IMR-90 (cell line): ENCODE measurements around the gene MRPL17. TPM values are rescaled to one million over a fixed set of nuclear protein-coding genes. Genes with fewer than 3 reads are reported as not detected.

Experiments used
- ATAC-seq: fragments of 200-7000 bp; cut with Tn5 transposase; 2 replicates; pipeline ENCODE4 v1.9.1; 2020; ENCODE audit warnings: low read depth, mild to moderate bottlenecking, moderate library complexity
- BruUV-seq: library from RNA; stranded (reverse); fragments of 400-500 nt; replicated peaks from 2 replicates; lab custom pipeline; 2021; lab: Mats Ljungman, UMichigan
- CTCF ChIA-PET: fragments of 300-600 bp; formaldehyde crosslinking; extraction: SDS; loops from one replicate; lab custom pipeline; 2021; ENCODE audit warnings: antibody characterized with exemption; lab: Yijun Ruan, JAX
- POLR2A ChIA-PET: fragments of 300-600 bp; sonication (Branson Sonifier 250); formaldehyde crosslinking; loops from one replicate; lab custom pipeline; 2022; ENCODE audit warnings: antibody characterized with exemption; ENCODE audit not compliant: unreplicated experiment; lab: Charles Lee
- DNase-seq: peaks from one replicate; pipeline ENCODE4 v3.0.0; 2013
- H2AFZ ChIP-seq: replicated peaks from 2 replicates; pipeline ENCODE3; 2013; ENCODE audit warnings: low read length, mild to moderate bottlenecking; ENCODE audit not compliant: poor library complexity
- H2AK5ac ChIP-seq: 2 replicates; pipeline ENCODE4 v1.6.1; 2013; ENCODE audit warnings: low read depth, low read length, inconsistent platforms
- H2AK9ac ChIP-seq: replicated peaks from 2 replicates; pipeline ENCODE3; 2013; ENCODE audit warnings: mild to moderate bottlenecking, low read depth, low read length, moderate library complexity; ENCODE audit not compliant: poor library complexity
- H2BK120ac ChIP-seq: 2 replicates; pipeline ENCODE4 v1.6.1; 2013; ENCODE audit warnings: low read depth, low read length, inconsistent platforms
- H2BK15ac ChIP-seq: 3 replicates; pipeline ENCODE4 v1.6.1; 2013; ENCODE audit warnings: low read depth, low read length, inconsistent platforms
- H2BK20ac ChIP-seq: 2 replicates; pipeline ENCODE4 v1.6.1; 2013; ENCODE audit warnings: low read depth, mild to moderate bottlenecking, inconsistent platforms, low read length, moderate library complexity
- H2BK5ac ChIP-seq: 2 replicates; pipeline ENCODE4 v1.6.1; 2013; ENCODE audit warnings: mild to moderate bottlenecking, low read depth, low read length, inconsistent platforms; ENCODE audit not compliant: poor library complexity, severe bottlenecking
- H3K14ac ChIP-seq: replicated peaks from 2 replicates; pipeline ENCODE4 v1.6.1; 2013; ENCODE audit warnings: low read depth, low read length, inconsistent platforms
- H3K18ac ChIP-seq: 2 replicates; pipeline ENCODE4 v1.6.1; 2013; ENCODE audit warnings: low read depth, low read length, control low read depth
- H3K23ac ChIP-seq: 2 replicates; pipeline ENCODE4 v1.6.1; 2013; ENCODE audit warnings: low read depth, low read length, inconsistent platforms
- H3K27ac ChIP-seq: 2 replicates; pipeline ENCODE4 v1.5.1; 2013; ENCODE audit warnings: mild to moderate bottlenecking, control low read depth, low read length; ENCODE audit not compliant: insufficient read depth
- H3K27me3 ChIP-seq: 2 replicates; pipeline ENCODE4 v1.6.1; 2013; ENCODE audit warnings: low read length; ENCODE audit not compliant: control insufficient read depth, insufficient read depth
- H3K36me3 ChIP-seq: 2 replicates; pipeline ENCODE4 v1.6.1; 2013; ENCODE audit warnings: low read length, mixed read lengths; ENCODE audit not compliant: control insufficient read depth, insufficient read depth
- H3K4ac ChIP-seq: 2 replicates; pipeline ENCODE4 v1.6.1; 2013; ENCODE audit warnings: low read depth, low read length, inconsistent platforms
- H3K4me1 ChIP-seq: 2 replicates; pipeline ENCODE4 v1.6.1; 2013; ENCODE audit warnings: low read length, mixed read lengths; ENCODE audit not compliant: control insufficient read depth, insufficient read depth
- H3K4me2 ChIP-seq: 2 replicates; pipeline ENCODE4 v1.6.1; 2013; ENCODE audit warnings: low read depth, mild to moderate bottlenecking, control low read depth, low read length, moderate library complexity
- H3K4me3 ChIP-seq: 2 replicates; pipeline ENCODE4 v1.5.1; 2013; ENCODE audit warnings: low read depth, mild to moderate bottlenecking, control low read depth, low read length, moderate library complexity; ENCODE audit not compliant: insufficient read depth
- H3K56ac ChIP-seq: 2 replicates; pipeline ENCODE4 v1.6.1; 2013; ENCODE audit warnings: low read length, inconsistent platforms; ENCODE audit not compliant: insufficient read depth; ENCODE audit errors: extremely low read depth
- H3K79me1 ChIP-seq, 2 experiments: 2 replicates each; pipeline ENCODE4 v1.6.1; 2013; ENCODE audit warnings: low read length in 2 of 2, inconsistent platforms in 1 of 2, low read depth in 1 of 2
- H3K9ac ChIP-seq: 2 replicates; pipeline ENCODE4 v1.6.1; 2013; ENCODE audit warnings: low read depth, low read length, control low read depth
- H3K9me1 ChIP-seq: 2 replicates; pipeline ENCODE4 v1.6.1; 2013; ENCODE audit warnings: low read length, inconsistent platforms; ENCODE audit not compliant: insufficient read depth
- H3K9me3 ChIP-seq: 2 replicates; pipeline ENCODE4 v1.6.1; 2013; ENCODE audit warnings: low read length; ENCODE audit not compliant: control insufficient read depth, insufficient read depth
- H4K20me1 ChIP-seq: 2 replicates; pipeline ENCODE4 v1.6.1; 2013; ENCODE audit warnings: low read length, inconsistent platforms; ENCODE audit not compliant: insufficient read depth
- H4K5ac ChIP-seq: 2 replicates; pipeline ENCODE4 v1.6.1; 2013; ENCODE audit warnings: mild to moderate bottlenecking, low read depth, low read length, control low read depth
- H4K8ac ChIP-seq, 2 experiments: 2 replicates each; pipeline ENCODE4 v1.6.1; 2013; ENCODE audit warnings: low read depth in 2 of 2, low read length in 2 of 2, control low read depth in 1 of 2, inconsistent platforms in 1 of 2
- H4K91ac ChIP-seq: 2 replicates; pipeline ENCODE4 v1.6.1; 2013; ENCODE audit warnings: low read depth, low read length, inconsistent platforms; ENCODE audit not compliant: insufficient read depth
- BHLHE40 ChIP-seq: fragments of 150-350 bp; IDR thresholded peaks from 2 replicates; pipeline ENCODE4 v1.6.1; 2016; ENCODE audit warnings: mild to moderate bottlenecking, low read depth, low read length
- CEBPB ChIP-seq: IDR thresholded peaks from 2 replicates; pipeline ENCODE4 v1.6.1; 2012; ENCODE audit warnings: low read depth, low read length, improper control_type of control experiment
- CHD1 ChIP-seq: IDR thresholded peaks from 2 replicates; pipeline ENCODE4 v1.6.1; 2012; ENCODE audit warnings: low read depth, low read length, improper control_type of control experiment
- FOS ChIP-seq: fragments of 150-350 bp; IDR thresholded peaks from 2 replicates; pipeline ENCODE4 v1.6.1; 2016; ENCODE audit warnings: low read depth, low read length
- MAFK ChIP-seq: IDR thresholded peaks from 2 replicates; pipeline ENCODE4 v1.6.1; 2012; ENCODE audit warnings: low read depth, low read length, improper control_type of control experiment
- MAZ ChIP-seq: IDR thresholded peaks from 2 replicates; pipeline ENCODE4 v1.6.1; 2012; ENCODE audit warnings: low read depth, mild to moderate bottlenecking, low read length, improper control_type of control experiment, moderate library complexity, borderline replicate concordance
- MXI1 ChIP-seq: IDR thresholded peaks from 2 replicates; pipeline ENCODE4 v1.6.1; 2012; ENCODE audit warnings: low read depth, mild to moderate bottlenecking, low read length, moderate library complexity, borderline replicate concordance
- NFE2L2 ChIP-seq: fragments of 150-350 bp; IDR thresholded peaks from 2 replicates; pipeline ENCODE4 v1.6.1; 2016; ENCODE audit warnings: low read depth, mild to moderate bottlenecking, low read length
- POLR2A ChIP-seq: IDR thresholded peaks from 2 replicates; pipeline ENCODE4 v1.6.1; 2012; ENCODE audit warnings: mild to moderate bottlenecking, low read depth, low read length
- RAD21 ChIP-seq: IDR thresholded peaks from 2 replicates; pipeline ENCODE4 v1.6.1; 2012; ENCODE audit warnings: low read length, improper control_type of control experiment
- RCOR1 ChIP-seq: IDR thresholded peaks from 2 replicates; pipeline ENCODE4 v1.6.1; 2012; ENCODE audit warnings: mild to moderate bottlenecking, low read length, improper control_type of control experiment; ENCODE audit not compliant: insufficient replicate concordance
- RFX5 ChIP-seq: IDR thresholded peaks from 2 replicates; pipeline ENCODE4 v1.8.0; 2012; ENCODE audit warnings: low read depth, mild to moderate bottlenecking, low read length, moderate library complexity
- SMC3 ChIP-seq: fragments of 150-350 bp; IDR thresholded peaks from 2 replicates; pipeline ENCODE4 v1.6.1; 2016; ENCODE audit warnings: low read depth, mild to moderate bottlenecking, antibody characterized with exemption, low read length, moderate library complexity
- WGBS, 2 experiments: methylation state at CpG; one replicate each; pipeline versions ENCODE4 v1.1.5 to v1.1.7; 2013; ENCODE audit warnings: missing lambda C conversion rate in 2 of 2; ENCODE audit not compliant: insufficient read length in 1 of 2; ENCODE audit errors: extremely low coverage in 2 of 2; 5-methylcytosine and 5-hydroxymethylcytosine counted together
- dilution Hi-C: fragments of 300-500 bp; cut with HindIII; formaldehyde crosslinking; loops from one replicate; pipeline ENCODE4 v1.14.3; 2018; ENCODE audit warnings: low sequenced_read_pairs; ENCODE audit not compliant: unreplicated experiment
- in situ Hi-C: fragments of 300-500 bp; cut with MboI; formaldehyde crosslinking; loops from 3 replicates; pipeline ENCODE4 v1.14.3; 2019; ENCODE audit warnings: low sequenced_read_pairs, inconsistent platforms, mixed read lengths
- intact Hi-C: fragments of 100-400 bp; cut with micrococcal nuclease; formaldehyde crosslinking; loops from 2 replicates; pipeline ENCODE4 v1.10.0; 2022
- polyA plus RNA-seq, 3 experiments: library from polyadenylated mRNA; depleted of rRNA; stranded (reverse); fragments of >200 nt; gene quantifications; 2 replicates each; pipeline ENCODE4 v1.2.3, GENCODE V29; 2012; ENCODE audit warnings: low replicate concordance in 1 of 3
- total RNA-seq: library from RNA; depleted of rRNA; stranded (reverse); fragments of >200 nt; gene quantifications from 2 replicates; pipeline ENCODE4 v1.2.3, GENCODE V29; 2012
- TF ChIP-seq, protein P1 (sequence below): fragments of 150-350 bp; IDR thresholded peaks from 2 replicates; pipeline ENCODE4 v1.6.1; 2017; ENCODE audit warnings: mild to moderate bottlenecking, antibody characterized with exemption, low read length, low read depth
- TF ChIP-seq, protein P2 (sequence below): conservative IDR thresholded peaks from 2 replicates; pipeline ENCODE4 v1.5.1; 2012; ENCODE audit warnings: mild to moderate bottlenecking, low read depth, low read length, improper control_type of control experiment

The MRPL17 gene
- total and polyA plus RNA-seq, 2 of the 4 experiments (the other 2 are of a cell fraction): 70.3 to 85.2 TPM

DNA sequence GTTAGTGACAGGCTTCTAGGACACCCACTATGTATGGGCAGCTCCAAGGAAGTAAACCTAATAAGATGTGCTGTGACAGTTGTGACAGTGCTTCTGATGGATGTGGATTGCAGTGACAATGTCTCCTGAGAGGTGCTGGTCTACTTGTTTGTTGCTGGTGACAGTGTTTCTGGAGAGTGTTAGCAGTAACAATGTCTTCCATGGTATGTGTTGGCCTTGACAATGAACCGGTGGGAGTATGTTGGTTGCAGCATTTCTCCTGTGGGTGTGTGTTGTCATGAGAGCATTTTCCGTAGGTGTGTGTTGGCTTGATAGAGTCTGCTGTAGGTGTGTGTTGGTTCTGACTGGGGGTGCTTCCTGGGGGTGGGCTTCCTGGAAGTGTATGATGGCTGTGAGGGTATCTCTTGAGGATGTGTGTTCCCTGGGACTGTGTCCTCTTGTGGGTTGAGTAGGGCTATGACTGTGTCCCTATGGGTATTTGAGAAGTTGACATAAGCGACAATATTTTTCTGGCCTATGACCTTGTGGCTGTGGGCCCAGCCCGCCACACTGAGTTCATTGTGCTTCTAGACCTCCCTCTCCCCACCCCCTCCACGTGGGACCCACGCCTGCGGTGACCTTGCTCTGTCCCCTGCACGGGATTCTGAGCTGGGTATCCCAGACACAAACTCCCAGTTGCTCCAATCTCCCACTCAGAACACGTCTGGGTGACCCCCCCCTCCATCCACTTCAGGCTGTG is 28.7 kb downstream of the MRPL17 start:
- peaks cover 17% of the 10 kb centered on the region for H3K27me3 ChIP-seq
- in situ Hi-C loops: no loop called here
- intact Hi-C loops: no loop called here
- peaks cover 19% of the 10 kb centered on the region for H3K9me1 ChIP-seq
- BruUV-seq: no TSS peak
- H3K18ac ChIP-seq: no peak overlapping the region; the same call in 1 of the 2 replicates
- H3K9ac ChIP-seq: peak overlapping the region; percentile 76; the same call in 1 of the 2 replicates
- H4K91ac ChIP-seq: no peak overlapping the region; the same call in 1 of the 2 replicates
- peak overlapping the region; percentile 1 to 78; a peak in 1 of 4 replicates for H4K8ac ChIP-seq
- H2BK120ac ChIP-seq: peak overlapping the region; percentile 76; the same call in 1 of the 2 replicates
- 31% methylated on average over 6 of the region's 9 CpGs; no CpG with 5 or more reads in 1 of the 2 experiments for WGBS, 2 experiments
- H3K9me3 ChIP-seq: no peaks in the 10 kb centered on the region
- POLR2A ChIA-PET: no interaction called here
- H3K4ac ChIP-seq: peak overlapping the region; percentile 85
- no peak overlapping the region; the same call in 1 of the 2 replicates for H3K14ac ChIP-seq
- peak overlapping the region; percentile 86 for H2AFZ ChIP-seq
- 0 out of 2 replicates have a peak, but pooled peaks cover 3% of the 10 kb centered on the region for H4K20me1 ChIP-seq
- H2BK5ac ChIP-seq: no peak overlapping the region
- no peak for DNase-seq
- peak overlapping the region; percentile 85; the same call in 1 of the 2 replicates for H2AK5ac ChIP-seq
- dilution Hi-C loops: no loop called here
- peak overlapping the region; percentile 77; the same call in 1 of the 2 replicates for H3K23ac ChIP-seq
- peak overlapping the region; percentile 58 for H3K4me3 ChIP-seq
- no peak overlapping the region for H3K56ac ChIP-seq
- no peak overlapping the region for H3K27ac ChIP-seq
- no peaks in the 10 kb centered on the region for H3K36me3 ChIP-seq
- peak overlapping the region; percentile 84 for H2AK9ac ChIP-seq
- peaks cover 5% of the 10 kb centered on the region for H3K4me1 ChIP-seq
- H3K4me2 ChIP-seq: peak overlapping the region; percentile 97; the same call in 1 of the 2 replicates
- CTCF ChIA-PET: no interaction called here
- no peak overlapping the region; the same call in 1 of the 2 replicates for H4K5ac ChIP-seq
- no peak overlapping the region for H2BK20ac ChIP-seq
- H3K79me1 ChIP-seq: peaks cover 3 to 17% of the 10 kb centered on the region in 2 experiments; a peak in 2 of 4 replicates
- H2BK15ac ChIP-seq: 0 out of 3 replicates have a peak overlapping the region, but pooled peaks have one; percentile 30
- no peak for ATAC-seq
- TF ChIP-seq MXI1: no peak
- TF ChIP-seq MAFK: no peak
- TF ChIP-seq POLR2A: no peak
- TF ChIP-seq MAZ: no peak
- no peak for TF ChIP-seq CEBPB
- TF ChIP-seq RFX5: no peak
- TF ChIP-seq, protein P1, sequence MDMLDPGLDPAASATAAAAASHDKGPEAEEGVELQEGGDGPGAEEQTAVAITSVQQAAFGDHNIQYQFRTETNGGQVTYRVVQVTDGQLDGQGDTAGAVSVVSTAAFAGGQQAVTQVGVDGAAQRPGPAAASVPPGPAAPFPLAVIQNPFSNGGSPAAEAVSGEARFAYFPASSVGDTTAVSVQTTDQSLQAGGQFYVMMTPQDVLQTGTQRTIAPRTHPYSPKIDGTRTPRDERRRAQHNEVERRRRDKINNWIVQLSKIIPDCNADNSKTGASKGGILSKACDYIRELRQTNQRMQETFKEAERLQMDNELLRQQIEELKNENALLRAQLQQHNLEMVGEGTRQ: no peak
- no peak for TF ChIP-seq CHD1
- no peak for TF ChIP-seq RAD21
- TF ChIP-seq, protein P2, sequence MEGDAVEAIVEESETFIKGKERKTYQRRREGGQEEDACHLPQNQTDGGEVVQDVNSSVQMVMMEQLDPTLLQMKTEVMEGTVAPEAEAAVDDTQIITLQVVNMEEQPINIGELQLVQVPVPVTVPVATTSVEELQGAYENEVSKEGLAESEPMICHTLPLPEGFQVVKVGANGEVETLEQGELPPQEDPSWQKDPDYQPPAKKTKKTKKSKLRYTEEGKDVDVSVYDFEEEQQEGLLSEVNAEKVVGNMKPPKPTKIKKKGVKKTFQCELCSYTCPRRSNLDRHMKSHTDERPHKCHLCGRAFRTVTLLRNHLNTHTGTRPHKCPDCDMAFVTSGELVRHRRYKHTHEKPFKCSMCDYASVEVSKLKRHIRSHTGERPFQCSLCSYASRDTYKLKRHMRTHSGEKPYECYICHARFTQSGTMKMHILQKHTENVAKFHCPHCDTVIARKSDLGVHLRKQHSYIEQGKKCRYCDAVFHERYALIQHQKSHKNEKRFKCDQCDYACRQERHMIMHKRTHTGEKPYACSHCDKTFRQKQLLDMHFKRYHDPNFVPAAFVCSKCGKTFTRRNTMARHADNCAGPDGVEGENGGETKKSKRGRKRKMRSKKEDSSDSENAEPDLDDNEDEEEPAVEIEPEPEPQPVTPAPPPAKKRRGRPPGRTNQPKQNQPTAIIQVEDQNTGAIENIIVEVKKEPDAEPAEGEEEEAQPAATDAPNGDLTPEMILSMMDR: no peak
- TF ChIP-seq SMC3: no peak
- no peak for TF ChIP-seq NFE2L2
- no peak for TF ChIP-seq FOS
- TF ChIP-seq BHLHE40: no peak
- TF ChIP-seq RCOR1: no peak
